ENCODE results near the gene ZC3H11A. TPM values are rescaled to one million over a fixed set of nuclear protein-coding genes. Genes with fewer than 3 reads are reported as not detected.
A peak's percentile ranks its signal among the peaks of the same experiment; 100 is the strongest.

ZC3H11A gene
- total and polyA plus RNA-seq, 2 of the 13 experiments (the other 11 are each of a cell fraction or from before 2014, with no cell fraction given), result 56.9 to 59.7 TPM

DNA sequence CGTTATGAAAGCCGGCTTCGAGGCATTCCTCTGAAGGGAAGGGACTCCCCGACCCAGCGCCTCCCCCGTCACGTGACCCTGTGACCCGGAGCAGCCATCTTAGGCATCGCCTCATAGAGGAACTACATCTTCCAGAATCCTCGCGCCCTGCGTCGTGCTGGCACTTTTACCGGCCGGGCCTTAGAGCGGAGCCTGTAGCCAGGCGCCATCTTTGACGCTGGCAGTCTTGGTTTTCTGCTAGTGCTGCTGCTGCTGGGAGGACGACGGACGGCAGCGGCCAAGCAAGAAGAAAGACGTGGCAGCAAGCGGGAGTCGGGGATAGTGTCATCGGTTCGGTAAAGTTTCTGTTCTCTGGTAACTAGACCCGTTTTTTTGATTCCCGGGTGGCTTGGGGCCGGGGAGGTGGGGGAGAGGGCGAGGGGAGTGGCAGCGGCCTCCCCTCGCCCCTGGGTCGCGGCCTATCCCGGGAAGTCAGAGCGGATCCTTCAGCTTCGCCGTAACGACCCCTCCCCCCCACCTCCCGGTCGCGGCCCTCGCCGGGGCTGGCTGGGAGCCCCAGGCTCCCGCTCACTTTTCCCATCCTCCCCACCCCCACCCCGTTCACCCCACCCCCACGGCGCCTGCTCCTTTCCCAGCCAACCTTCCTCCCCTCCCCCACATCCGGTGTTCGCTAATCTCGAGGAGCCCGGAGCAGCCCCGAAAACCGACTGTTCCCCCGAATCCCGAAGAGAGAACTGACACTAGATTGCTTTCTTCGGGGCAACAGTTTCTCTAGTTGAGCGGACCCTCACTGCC, at the start of gene ZC3H11A, which contains the start of gene ZBED6 (continued):
- TF ChIP-seq, protein P1, sequence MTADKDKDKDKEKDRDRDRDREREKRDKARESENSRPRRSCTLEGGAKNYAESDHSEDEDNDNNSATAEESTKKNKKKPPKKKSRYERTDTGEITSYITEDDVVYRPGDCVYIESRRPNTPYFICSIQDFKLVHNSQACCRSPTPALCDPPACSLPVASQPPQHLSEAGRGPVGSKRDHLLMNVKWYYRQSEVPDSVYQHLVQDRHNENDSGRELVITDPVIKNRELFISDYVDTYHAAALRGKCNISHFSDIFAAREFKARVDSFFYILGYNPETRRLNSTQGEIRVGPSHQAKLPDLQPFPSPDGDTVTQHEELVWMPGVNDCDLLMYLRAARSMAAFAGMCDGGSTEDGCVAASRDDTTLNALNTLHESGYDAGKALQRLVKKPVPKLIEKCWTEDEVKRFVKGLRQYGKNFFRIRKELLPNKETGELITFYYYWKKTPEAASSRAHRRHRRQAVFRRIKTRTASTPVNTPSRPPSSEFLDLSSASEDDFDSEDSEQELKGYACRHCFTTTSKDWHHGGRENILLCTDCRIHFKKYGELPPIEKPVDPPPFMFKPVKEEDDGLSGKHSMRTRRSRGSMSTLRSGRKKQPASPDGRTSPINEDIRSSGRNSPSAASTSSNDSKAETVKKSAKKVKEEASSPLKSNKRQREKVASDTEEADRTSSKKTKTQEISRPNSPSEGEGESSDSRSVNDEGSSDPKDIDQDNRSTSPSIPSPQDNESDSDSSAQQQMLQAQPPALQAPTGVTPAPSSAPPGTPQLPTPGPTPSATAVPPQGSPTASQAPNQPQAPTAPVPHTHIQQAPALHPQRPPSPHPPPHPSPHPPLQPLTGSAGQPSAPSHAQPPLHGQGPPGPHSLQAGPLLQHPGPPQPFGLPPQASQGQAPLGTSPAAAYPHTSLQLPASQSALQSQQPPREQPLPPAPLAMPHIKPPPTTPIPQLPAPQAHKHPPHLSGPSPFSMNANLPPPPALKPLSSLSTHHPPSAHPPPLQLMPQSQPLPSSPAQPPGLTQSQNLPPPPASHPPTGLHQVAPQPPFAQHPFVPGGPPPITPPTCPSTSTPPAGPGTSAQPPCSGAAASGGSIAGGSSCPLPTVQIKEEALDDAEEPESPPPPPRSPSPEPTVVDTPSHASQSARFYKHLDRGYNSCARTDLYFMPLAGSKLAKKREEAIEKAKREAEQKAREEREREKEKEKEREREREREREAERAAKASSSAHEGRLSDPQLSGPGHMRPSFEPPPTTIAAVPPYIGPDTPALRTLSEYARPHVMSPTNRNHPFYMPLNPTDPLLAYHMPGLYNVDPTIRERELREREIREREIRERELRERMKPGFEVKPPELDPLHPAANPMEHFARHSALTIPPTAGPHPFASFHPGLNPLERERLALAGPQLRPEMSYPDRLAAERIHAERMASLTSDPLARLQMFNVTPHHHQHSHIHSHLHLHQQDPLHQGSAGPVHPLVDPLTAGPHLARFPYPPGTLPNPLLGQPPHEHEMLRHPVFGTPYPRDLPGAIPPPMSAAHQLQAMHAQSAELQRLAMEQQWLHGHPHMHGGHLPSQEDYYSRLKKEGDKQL (CRISPR knock-in tag; IDR thresholded peaks at IDR 0.05; ENCODE audit: low read depth), result no peak
- TF ChIP-seq TOE1 (CRISPR knock-in tag; IDR thresholded peaks at IDR 0.05) (no peak), ZNF34 (CRISPR knock-in tag; IDR thresholded peaks at IDR 0.05; ENCODE audit: borderline replicate concordance) (no peak), POLR2AphosphoS2 (IDR thresholded peaks at IDR 0.05; ENCODE audit: low read depth, low read length) (no peak), ATF7 (IDR thresholded peaks at IDR 0.05) (no peak), ATF7 (CRISPR knock-in tag; IDR thresholded peaks at IDR 0.05) (no peak), ZNF878 (CRISPR knock-in tag; IDR thresholded peaks at IDR 0.05) (peak; percentile 39; the same call in 1 of the 2 replicates), NR2C2 (CRISPR knock-in tag; IDR thresholded peaks at IDR 0.05; ENCODE audit: borderline replicate concordance) (peak; percentile 96), ELF1 (CRISPR knock-in tag; IDR thresholded peaks at IDR 0.05) (peak; percentile 71), ZNF432 (CRISPR knock-in tag; IDR thresholded peaks at IDR 0.05; ENCODE audit: borderline replicate concordance) (no peak), NRL (CRISPR knock-in tag; IDR thresholded peaks at IDR 0.05; ENCODE audit: borderline replicate concordance) (no peak), HNF4A (CRISPR knock-in tag; IDR thresholded peaks at IDR 0.05) (0 out of 2 replicates have a peak, but pooled peaks have one; percentile 16), ZNF207 (IDR thresholded peaks at IDR 0.05; ENCODE audit: borderline replicate concordance) (peak; percentile 82; the same call in 1 of the 2 replicates), ATM (IDR thresholded peaks at IDR 0.05; ENCODE audit: borderline replicate concordance) (no peak)
- TF ChIP-seq, protein P2, sequence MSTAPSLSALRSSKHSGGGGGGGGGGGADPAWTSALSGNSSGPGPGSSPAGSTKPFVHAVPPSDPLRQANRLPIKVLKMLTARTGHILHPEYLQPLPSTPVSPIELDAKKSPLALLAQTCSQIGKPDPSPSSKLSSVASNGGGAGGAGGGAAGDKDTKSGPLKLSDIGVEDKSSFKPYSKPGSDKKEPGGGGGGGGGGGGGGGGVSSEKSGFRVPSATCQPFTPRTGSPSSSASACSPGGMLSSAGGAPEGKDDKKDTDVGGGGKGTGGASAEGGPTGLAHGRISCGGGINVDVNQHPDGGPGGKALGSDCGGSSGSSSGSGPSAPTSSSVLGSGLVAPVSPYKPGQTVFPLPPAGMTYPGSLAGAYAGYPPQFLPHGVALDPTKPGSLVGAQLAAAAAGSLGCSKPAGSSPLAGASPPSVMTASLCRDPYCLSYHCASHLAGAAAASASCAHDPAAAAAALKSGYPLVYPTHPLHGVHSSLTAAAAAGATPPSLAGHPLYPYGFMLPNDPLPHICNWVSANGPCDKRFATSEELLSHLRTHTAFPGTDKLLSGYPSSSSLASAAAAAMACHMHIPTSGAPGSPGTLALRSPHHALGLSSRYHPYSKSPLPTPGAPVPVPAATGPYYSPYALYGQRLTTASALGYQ (CRISPR knock-in tag; IDR thresholded peaks at IDR 0.05), result 0 out of 2 replicates have a peak, but pooled peaks have one; percentile 38
